MCF 10A (cell line): Measurements from ENCODE around the gene YTHDC1. TPM values are rescaled to one million over a fixed set of nuclear protein-coding genes. Genes with fewer than 3 reads are reported as not detected.

Experiments
- BruUV-seq: library from RNA; stranded (reverse); fragments of 400-500 nt; replicated peaks from 2 replicates; lab custom pipeline; 2021; lab: Mats Ljungman, UMichigan
- CTCF ChIA-PET: fragments of 300-600 bp; sonication (Branson Sonifier 250); formaldehyde crosslinking; extraction: SDS; loops from one replicate; lab custom pipeline; 2021; ENCODE audit warnings: antibody characterized with exemption, inconsistent platforms; lab: Yijun Ruan, JAX
- POLR2A ChIA-PET: fragments of 300-600, 350-650 bp; sonication (Branson Sonifier 250); formaldehyde crosslinking; extraction: SDS; loops from one replicate; lab custom pipeline; 2020; ENCODE audit warnings: antibody characterized with exemption, inconsistent platforms; lab: Yijun Ruan, JAX
- DNase-seq: peaks from one replicate; pipeline ENCODE4 v3.0.0-alpha.2; 2018; ENCODE audit not compliant: unreplicated experiment
- H3K27ac Mint-ChIP-seq: one replicate; pipeline ENCODE4 v1.8.0; 2022; ENCODE audit warnings: mild to moderate bottlenecking, low read depth, mixed read lengths; ENCODE audit not compliant: unreplicated experiment
- H3K27me3 Mint-ChIP-seq: one replicate; pipeline ENCODE4 v1.8.0; 2022; ENCODE audit warnings: mixed read lengths; ENCODE audit not compliant: insufficient read depth, unreplicated experiment
- H3K36me3 Mint-ChIP-seq: one replicate; pipeline ENCODE4 v1.8.0; 2022; ENCODE audit warnings: mild to moderate bottlenecking, moderate library complexity, mixed read lengths; ENCODE audit not compliant: insufficient read depth, unreplicated experiment
- H3K4me1 Mint-ChIP-seq: one replicate; pipeline ENCODE4 v1.8.0; 2022; ENCODE audit warnings: mixed read lengths; ENCODE audit not compliant: insufficient read depth, unreplicated experiment
- H3K4me3 Mint-ChIP-seq: one replicate; pipeline ENCODE4 v1.8.0; 2022; ENCODE audit warnings: mild to moderate bottlenecking, moderate library complexity, mixed read lengths; ENCODE audit not compliant: unreplicated experiment
- H3K9me3 Mint-ChIP-seq: one replicate; pipeline ENCODE4 v1.8.0; 2022; ENCODE audit warnings: mixed read lengths; ENCODE audit not compliant: unreplicated experiment
- CTCF ChIP-seq: fragments of 200-600 bp; IDR thresholded peaks from one replicate; pipeline ENCODE4 v1.8.0; 2022; ENCODE audit warnings: antibody characterized with exemption, mild to moderate bottlenecking; ENCODE audit not compliant: unreplicated experiment
- intact Hi-C: fragments of 100-400 bp; cut with micrococcal nuclease; formaldehyde crosslinking; loops from 2 replicates; pipeline ENCODE4 v1.14.1; 2022
- total RNA-seq: library from RNA; stranded (reverse); gene quantifications from 2 replicates; pipeline ENCODE4 v1.2.3, GENCODE V29; 2022

YTHDC1 gene
- total RNA-seq, 1 experiment from 2014 or later: 123 TPM

GRCh38 chr4:68271851-68272357 lies 78.0 kb downstream of the YTHDC1 start:
- ChIA-PET POLR2A (interaction anchor here (0.6 to 1.0 kb wide), 3 partner anchors 104 to 613 kb away, joined by 3 to 6 read pairs (median 4); no protein-coding TSS in a partner anchor), CTCF (interaction anchor here (0.6 to 2.5 kb wide), 23 partner anchors 8 to 1046 kb away, joined by 3 to 62 read pairs (median 4); no protein-coding TSS in a partner anchor)
- intact Hi-C loops: loop anchor here (1.0 to 5.0 kb wide), 4 partner anchors 104 to 1345 kb away; no protein-coding TSS in a partner anchor
- Mint-ChIP-seq H3K36me3 (peaks cover 6% of the 10 kb centered on the region), H3K27me3 (no peaks in the 10 kb centered on the region), H3K4me1 (peaks cover 7% of the 10 kb centered on the region), H3K27ac (no peak overlapping the region), H3K4me3 (peak overlapping the region; percentile 77), H3K9me3 (peaks cover 3% of the 10 kb centered on the region)
- TF ChIP-seq CTCF: peak; percentile 63
- BruUV-seq: no TSS peak
- peak; percentile 67 for DNase-seq

- ChIA-PET POLR2A (interaction anchor here (0.6 kb wide), 1 partner anchor 114 kb away, joined by 3 read pairs; no protein-coding TSS in a partner anchor), CTCF (interaction anchor here (1.3 kb wide), 1 partner anchor 109 kb away, joined by 10 read pairs; no protein-coding TSS in a partner anchor)
- no TSS peak for BruUV-seq
- intact Hi-C loops: no loop called here
- peaks cover 6% of the 10 kb centered on the region for H3K4me1 Mint-ChIP-seq
- no peak overlapping the region for H3K4me3 Mint-ChIP-seq
- H3K9me3 Mint-ChIP-seq: no peaks in the 10 kb centered on the region
- no peak for DNase-seq
- no peak overlapping the region for H3K27ac Mint-ChIP-seq
- H3K27me3 Mint-ChIP-seq: no peaks in the 10 kb centered on the region
- peaks cover 6% of the 10 kb centered on the region for H3K36me3 Mint-ChIP-seq
- no peak for TF ChIP-seq CTCF
Measured at GRCh38 chr4:68267433-68267944, 82.4 kb downstream of the YTHDC1 start.

- CTCF ChIA-PET: interaction anchor here (0.6 to 0.9 kb wide), 2 partner anchors 58 to 111 kb away, joined by 4 read pairs; no protein-coding TSS in a partner anchor
Measured at GRCh38 chr4:68264875-68265565, 84.9 kb downstream of the YTHDC1 start.

More at GRCh38 chr4:68264875-68265565, 84.9 kb downstream of the YTHDC1 start:
- no peak for DNase-seq
- Mint-ChIP-seq H3K9me3 (no peaks in the 10 kb centered on the region), H3K36me3 (peaks cover 5% of the 10 kb centered on the region), H3K27ac (no peak overlapping the region), H3K4me3 (no peak overlapping the region), H3K27me3 (no peaks in the 10 kb centered on the region), H3K4me1 (no peaks in the 10 kb centered on the region)
- TF ChIP-seq CTCF: no peak
- POLR2A ChIA-PET: no interaction called here
- intact Hi-C loops: no loop called here
- BruUV-seq: no TSS peak

Other genes with a start within 250 kb of the YTHDC1 start
- gene TMPRSS11F, start 220.2 kb downstream of the YTHDC1 start, total RNA-seq: not detected in 2 replicates
- gene TMPRSS11B, start 104.4 kb downstream of the YTHDC1 start, total RNA-seq: not detected in 2 replicates
- gene TMPRSS11E, start 97.4 kb upstream of the YTHDC1 start, total RNA-seq: not detected in 2 replicates
- gene UGT2B17, start 226.2 kb upstream of the YTHDC1 start, total RNA-seq: not detected in 2 replicates